Breast epithelium (tissue), 4 donors: ENCODE data around the gene GSK3A. TPM values are rescaled to one million over a fixed set of nuclear protein-coding genes. Genes with fewer than 3 reads are reported as not detected.

ENCODE experiments used
- DNase-seq, 2 donors: peaks; one replicate each; pipeline ENCODE4 v3.0.0-alpha.2; 2019; ENCODE audit warnings: low spot score in 2 of 2
- H3K27ac ChIP-seq, 2 donors: fragments of 200-600 bp; sonication (generic) in 1 of 2; one replicate each; pipeline ENCODE4 v1.5.1; 2016 to 2019; ENCODE audit warnings: mild to moderate bottlenecking in 1 of 2
- H3K27me3 ChIP-seq, 2 donors: fragments of 200-600 bp; sonication (generic) in 1 of 2; one replicate each; pipeline versions ENCODE4 v1.5.1 to v1.6.0; 2017 to 2019; ENCODE audit warnings: control low read depth in 1 of 2, mild to moderate bottlenecking in 1 of 2
- H3K36me3 ChIP-seq: fragments of 200-600 bp; one replicate; pipeline ENCODE4 v1.5.1; 2019
- H3K4me1 ChIP-seq, 2 donors: fragments of 200-600 bp; sonication (generic); one replicate each; pipeline ENCODE4 v1.5.1; 2016 to 2019; ENCODE audit warnings: control low read depth in 1 of 2
- H3K4me3 ChIP-seq, 3 donors: fragments of 200-600 bp; sonication (generic); 1 replicate in 2 of 3; 2 replicates in 1 of 3; pipeline ENCODE4 v1.5.1; 2016 to 2019; ENCODE audit warnings: mild to moderate bottlenecking in 3 of 3, moderate library complexity in 2 of 3
- H3K9me3 ChIP-seq, 2 donors: fragments of 200-600 bp; sonication (generic) in 1 of 2; one replicate each; pipeline ENCODE4 v1.5.1; 2016 to 2019; ENCODE audit warnings: control low read depth in 1 of 2
- POLR2A ChIP-seq: fragments of 450-650 bp; IDR thresholded peaks from one replicate; pipeline ENCODE4 v1.6.1; 2016; ENCODE audit warnings: antibody characterized with exemption, mild to moderate bottlenecking, moderate library complexity
- POLR2AphosphoS5 ChIP-seq, 3 donors: sonication (generic); formaldehyde crosslinking; IDR thresholded peaks; one replicate each; pipeline ENCODE4 v1.6.1; 2017; ENCODE audit warnings: antibody characterized with exemption in 3 of 3
- intact Hi-C: fragments of 100-400 bp; cut with DNase I; formaldehyde crosslinking; loops from one replicate; pipeline ENCODE4 v1.15.1; 2023; ENCODE audit warnings: low total_unique reads
- total RNA-seq, 3 donors: library from RNA; depleted of rRNA; stranded (reverse); fragments of >200 nt; gene quantifications; one replicate each; pipeline ENCODE4 v1.1.0, GENCODE V29; 2016
- TF ChIP-seq, protein P1 (sequence below), 3 donors: fragments of 450-650 bp; IDR thresholded peaks; one replicate each; pipeline ENCODE4 v1.5.1; 2016 to 2017; ENCODE audit warnings: antibody characterized with exemption in 3 of 3, mild to moderate bottlenecking in 3 of 3, moderate library complexity in 3 of 3

Gene GSK3A
- total RNA-seq, 3 donors from 2014 or later = 18.7 to 22.1 (median 19.8) TPM

DNA sequence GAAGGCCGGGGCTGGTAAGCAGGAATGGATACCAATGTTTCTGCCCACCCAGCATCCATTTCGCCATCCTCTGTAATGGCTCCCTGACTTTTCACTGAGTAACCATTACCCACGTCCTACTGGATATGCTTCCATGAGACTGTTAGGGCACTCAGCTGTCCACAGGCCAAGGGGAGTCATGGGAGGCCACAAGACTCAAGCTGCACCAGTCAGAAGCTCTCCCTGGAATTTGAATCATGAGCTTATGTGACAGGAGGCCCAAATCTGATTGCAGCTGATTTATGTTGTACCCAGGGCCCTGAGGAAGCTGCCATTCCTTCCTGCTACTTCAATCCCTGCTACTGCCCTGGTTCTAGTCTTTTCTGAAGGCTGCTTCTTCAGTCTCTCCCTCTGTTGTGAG is 53.3 kb downstream of the GSK3A start:
- Histone ChIP-seq H3K36me3 (no peaks in the 10 kb centered on the region), H3K27me3 (no peaks in the 10 kb centered on the region), H3K4me3 (no peak overlapping the region), H3K27ac (no peak overlapping the region), H3K9me3 (peaks cover 0 to 5% of the 10 kb centered on the region in 2 donors), H3K4me1 (no peaks in the 10 kb centered on the region)
- intact Hi-C loops = no loop called here
- TF ChIP-seq POLR2AphosphoS5 (IDR thresholded peaks at IDR 0.05) = no peak
- TF ChIP-seq POLR2A = no peak
- TF ChIP-seq, protein P1, sequence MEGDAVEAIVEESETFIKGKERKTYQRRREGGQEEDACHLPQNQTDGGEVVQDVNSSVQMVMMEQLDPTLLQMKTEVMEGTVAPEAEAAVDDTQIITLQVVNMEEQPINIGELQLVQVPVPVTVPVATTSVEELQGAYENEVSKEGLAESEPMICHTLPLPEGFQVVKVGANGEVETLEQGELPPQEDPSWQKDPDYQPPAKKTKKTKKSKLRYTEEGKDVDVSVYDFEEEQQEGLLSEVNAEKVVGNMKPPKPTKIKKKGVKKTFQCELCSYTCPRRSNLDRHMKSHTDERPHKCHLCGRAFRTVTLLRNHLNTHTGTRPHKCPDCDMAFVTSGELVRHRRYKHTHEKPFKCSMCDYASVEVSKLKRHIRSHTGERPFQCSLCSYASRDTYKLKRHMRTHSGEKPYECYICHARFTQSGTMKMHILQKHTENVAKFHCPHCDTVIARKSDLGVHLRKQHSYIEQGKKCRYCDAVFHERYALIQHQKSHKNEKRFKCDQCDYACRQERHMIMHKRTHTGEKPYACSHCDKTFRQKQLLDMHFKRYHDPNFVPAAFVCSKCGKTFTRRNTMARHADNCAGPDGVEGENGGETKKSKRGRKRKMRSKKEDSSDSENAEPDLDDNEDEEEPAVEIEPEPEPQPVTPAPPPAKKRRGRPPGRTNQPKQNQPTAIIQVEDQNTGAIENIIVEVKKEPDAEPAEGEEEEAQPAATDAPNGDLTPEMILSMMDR (IDR thresholded peaks at IDR 0.05) = no peak
- no peak for DNase-seq

DNA sequence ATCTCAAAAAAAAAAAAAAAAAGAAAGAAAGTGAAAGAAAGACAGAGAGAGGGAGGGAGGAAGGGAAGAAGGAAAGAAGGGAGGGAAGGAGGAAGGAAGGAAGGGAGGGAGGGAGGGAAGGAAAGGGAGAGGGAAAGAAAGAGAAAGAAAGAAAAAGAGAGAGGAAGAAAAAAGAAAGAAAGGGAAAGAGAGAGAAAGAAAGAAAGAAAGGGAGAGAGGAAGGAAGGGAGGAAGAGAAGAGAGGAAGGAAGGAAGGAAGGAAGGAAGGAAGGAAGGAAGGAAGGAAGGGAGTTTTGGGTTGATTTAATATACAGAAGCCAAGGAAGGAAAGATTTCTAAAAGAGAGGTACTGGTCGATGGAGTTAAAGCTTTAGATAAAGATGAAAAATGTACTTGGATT is 53.7 kb downstream of the GSK3A start:
- no peak for TF ChIP-seq POLR2A
- TF ChIP-seq POLR2AphosphoS5 (IDR thresholded peaks at IDR 0.05) = no peak
- TF ChIP-seq, protein P1 (IDR thresholded peaks at IDR 0.05) = no peak
- intact Hi-C loops = no loop called here

DNA sequence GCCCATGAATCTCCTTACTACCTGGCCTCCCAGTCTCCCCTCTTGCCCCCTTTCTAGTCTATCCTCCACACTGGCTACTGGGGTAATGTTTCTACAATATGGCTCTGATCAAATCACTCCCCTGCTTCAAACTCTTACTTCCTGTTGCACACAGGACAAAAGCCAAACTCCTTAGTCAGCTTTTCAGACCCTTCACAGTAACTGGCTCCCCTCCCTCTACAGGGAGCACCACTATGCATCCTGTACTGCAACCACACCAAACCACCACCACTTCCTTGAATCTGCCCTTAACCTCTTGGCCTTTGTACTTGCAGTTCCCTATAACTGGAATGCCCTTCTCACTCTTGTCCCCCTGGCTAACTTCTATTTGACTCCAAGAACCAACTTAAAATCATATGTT is 57.1 kb downstream of the GSK3A start:
- no peak for DNase-seq
- Histone ChIP-seq H3K4me3 (no peak overlapping the region), H3K27me3 (peaks cover 0 to 22% of the 10 kb centered on the region in 2 donors), H3K27ac (no peak overlapping the region), H3K9me3 (no peaks in the 10 kb centered on the region), H3K4me1 (no peaks in the 10 kb centered on the region), H3K36me3 (no peaks in the 10 kb centered on the region)
- no peak for TF ChIP-seq POLR2AphosphoS5 (IDR thresholded peaks at IDR 0.05)
- no peak for TF ChIP-seq POLR2A
- TF ChIP-seq, protein P1 (IDR thresholded peaks at IDR 0.05) = no peak
- intact Hi-C loops = no loop called here

More for the DNA sequence above, 53.7 kb downstream of the GSK3A start:
- Histone ChIP-seq H3K36me3 (no peaks in the 10 kb centered on the region), H3K4me3 (no peak overlapping the region), H3K27me3 (no peaks in the 10 kb centered on the region), H3K9me3 (peaks cover 0 to 5% of the 10 kb centered on the region in 2 donors), H3K27ac (no peak overlapping the region), H3K4me1 (no peaks in the 10 kb centered on the region)
- DNase-seq = no peak

DNA sequence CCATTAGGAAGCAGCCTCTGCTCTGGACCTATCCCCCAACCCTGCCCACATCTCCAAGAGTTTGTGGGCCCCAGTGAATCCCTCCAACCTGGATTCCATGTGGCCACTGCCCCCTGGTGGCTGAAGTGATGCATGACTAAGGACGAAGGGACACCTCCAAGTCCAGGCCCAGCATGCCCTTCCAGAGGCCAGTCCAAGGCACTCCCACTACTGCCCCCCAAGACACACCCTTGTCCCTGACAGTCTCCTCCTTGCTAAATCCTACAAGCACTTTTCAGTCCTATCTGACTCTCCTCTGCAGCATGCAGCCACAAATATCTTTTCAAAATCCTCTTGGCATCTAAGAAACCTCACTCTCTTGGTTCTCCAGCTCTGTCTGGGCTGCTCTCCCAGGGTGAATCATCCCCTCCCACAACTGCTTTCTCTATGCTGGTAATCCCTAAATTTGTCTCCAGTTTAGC is 58.0 kb downstream of the GSK3A start:
- Histone ChIP-seq H3K4me1 (no peaks in the 10 kb centered on the region), H3K36me3 (no peaks in the 10 kb centered on the region), H3K4me3 (no peak overlapping the region), H3K27ac (no peak overlapping the region), H3K9me3 (no peaks in the 10 kb centered on the region), H3K27me3 (peaks cover 0 to 30% of the 10 kb centered on the region in 2 donors)
- intact Hi-C loops = no loop called here
- no peak for TF ChIP-seq POLR2AphosphoS5 (IDR thresholded peaks at IDR 0.05)
- TF ChIP-seq, protein P1 (IDR thresholded peaks at IDR 0.05) = peak; percentile 78 to 86 (median 79)
- no peak for TF ChIP-seq POLR2A
- DNase-seq = peak; percentile 44 to 68

Other genes with a start within 250 kb of the GSK3A start
- not detected for gene ATP1A3, start 248.4 kb downstream of the GSK3A start, total RNA-seq
- 1 to 10 TPM in 2 of 3 donors, not detected in 1; 1.6 to 1.9 TPM for gene GRIK5, start 172.4 kb downstream of the GSK3A start, total RNA-seq
- gene ZNF574, start 166.4 kb downstream of the GSK3A start, total RNA-seq = 10 to 100 TPM; 13.8 to 19.2 (median 15.1) TPM
- 1 to 10 TPM; 1.2 to 2.9 (median 1.6) TPM for gene POU2F2, start 110.2 kb downstream of the GSK3A start, total RNA-seq
- gene DEDD2, start 24.9 kb downstream of the GSK3A start, total RNA-seq = 10 to 100 TPM; 31.4 to 64.0 (median 37.0) TPM
- 1 to 10 TPM; 4.0 to 6.9 (median 6.0) TPM for gene ZNF526, start 22.3 kb downstream of the GSK3A start, total RNA-seq
- 10 to 100 TPM; 11.4 to 38.6 (median 24.3) TPM for gene ERF, start 12.5 kb upstream of the GSK3A start, total RNA-seq
- 10 to 100 TPM; 20.2 to 25.6 (median 24.9) TPM for gene CIC, start 26.6 kb upstream of the GSK3A start, total RNA-seq
- gene PRR19, start 59.5 kb upstream of the GSK3A start, total RNA-seq = 1 to 10 TPM in 1 of 3 donors, under 1 TPM in 2; 0.33 to 2.6 (median 0.48) TPM
- 10 to 100 TPM in 2 of 3 donors, 1 to 10 TPM in 1; 7.5 to 32.4 (median 28.5) TPM for gene PAFAH1B3, start 60.0 kb upstream of the GSK3A start, total RNA-seq
- gene TMEM145, start 70.7 kb upstream of the GSK3A start, total RNA-seq = under 1 TPM in 2 of 3 donors, not detected in 1; 0.33 to 0.59 TPM
- 10 to 100 TPM in 2 of 3 donors, 1 to 10 TPM in 1; 9.7 to 15.5 (median 10.8) TPM for gene MEGF8, start 83.0 kb upstream of the GSK3A start, total RNA-seq
- gene CNFN, start 147.7 kb upstream of the GSK3A start, total RNA-seq = 1 to 10 TPM; 2.6 to 4.8 (median 3.0) TPM
- 1,000 to 10,000 TPM in 1 of 3 donors, 100 to 1,000 TPM in 2; 152 to 1,550 (median 380) TPM for gene LIPE, start 184.8 kb upstream of the GSK3A start, total RNA-seq
- 1 to 10 TPM in 2 of 3 donors, not detected in 1; 2.2 to 2.9 TPM for gene CXCL17, start 200.3 kb upstream of the GSK3A start, total RNA-seq